Mesothelial cell of epicardium (in vitro differentiated cells): ENCODE data around the gene LATS2. TPM values are rescaled to one million over a fixed set of nuclear protein-coding genes. Genes with fewer than 3 reads are reported as not detected.

Experiments
- DNase-seq, 2 experiments: peaks; one replicate each; pipeline ENCODE4 v3.0.0; 2021; ENCODE audit warnings: low spot score in 2 of 2; ENCODE audit not compliant: unreplicated experiment in 2 of 2
- H3K27ac Mint-ChIP-seq: 2 replicates; pipeline ENCODE4 v1.8.0; 2021; ENCODE audit warnings: mixed read lengths
- H3K27me3 Mint-ChIP-seq: 2 replicates; pipeline ENCODE4 v1.8.0; 2021; ENCODE audit warnings: low read depth, mixed read lengths
- H3K36me3 Mint-ChIP-seq: 2 replicates; pipeline ENCODE4 v1.8.0; 2021; ENCODE audit warnings: mixed read lengths
- H3K4me1 Mint-ChIP-seq: 2 replicates; pipeline ENCODE4 v1.8.0; 2021; ENCODE audit warnings: mixed read lengths
- H3K4me3 Mint-ChIP-seq: 2 replicates; pipeline ENCODE4 v1.8.0; 2021; ENCODE audit warnings: mild to moderate bottlenecking, moderate library complexity, mixed read lengths
- H3K9me3 Mint-ChIP-seq: 2 replicates; pipeline ENCODE4 v1.8.0; 2021; ENCODE audit warnings: mixed read lengths
- total RNA-seq: library from RNA; stranded (reverse); gene quantifications from 3 replicates; pipeline ENCODE4 v1.2.1, GENCODE V29; 2021
- TF ChIP-seq, protein P1 (sequence below): fragments of 200-600 bp; sonication (generic); IDR thresholded peaks from one replicate; pipeline ENCODE4 v1.5.0; 2021; ENCODE audit warnings: antibody characterized with exemption; ENCODE audit not compliant: unreplicated experiment

LATS2 gene
- total RNA-seq, 1 donor from 2014 or later, result 30.2 TPM

DNA sequence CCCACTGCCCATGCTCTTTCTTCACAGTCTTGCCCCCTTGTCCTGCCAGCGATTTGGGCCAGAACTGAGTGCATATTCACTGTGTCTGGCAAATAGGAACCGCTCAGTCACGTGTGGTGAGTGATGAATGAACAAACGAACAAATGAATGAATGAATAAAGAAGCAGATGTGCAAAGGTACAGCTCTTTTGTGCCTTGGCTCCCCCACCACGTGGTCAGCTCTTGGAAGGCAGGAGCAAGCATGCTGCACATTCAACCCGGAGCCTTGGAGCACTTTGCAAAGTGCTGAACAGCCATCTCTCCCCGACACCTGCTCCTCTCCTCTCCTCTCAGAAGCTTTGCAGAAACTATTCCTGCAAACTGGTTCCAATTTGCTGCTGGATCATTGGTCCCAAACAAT, 52.4 kb downstream of the LATS2 start:
- H3K27me3 Mint-ChIP-seq, result no peaks in the 10 kb centered on the region
- no peak overlapping the region for H3K4me3 Mint-ChIP-seq
- TF ChIP-seq, protein P1, sequence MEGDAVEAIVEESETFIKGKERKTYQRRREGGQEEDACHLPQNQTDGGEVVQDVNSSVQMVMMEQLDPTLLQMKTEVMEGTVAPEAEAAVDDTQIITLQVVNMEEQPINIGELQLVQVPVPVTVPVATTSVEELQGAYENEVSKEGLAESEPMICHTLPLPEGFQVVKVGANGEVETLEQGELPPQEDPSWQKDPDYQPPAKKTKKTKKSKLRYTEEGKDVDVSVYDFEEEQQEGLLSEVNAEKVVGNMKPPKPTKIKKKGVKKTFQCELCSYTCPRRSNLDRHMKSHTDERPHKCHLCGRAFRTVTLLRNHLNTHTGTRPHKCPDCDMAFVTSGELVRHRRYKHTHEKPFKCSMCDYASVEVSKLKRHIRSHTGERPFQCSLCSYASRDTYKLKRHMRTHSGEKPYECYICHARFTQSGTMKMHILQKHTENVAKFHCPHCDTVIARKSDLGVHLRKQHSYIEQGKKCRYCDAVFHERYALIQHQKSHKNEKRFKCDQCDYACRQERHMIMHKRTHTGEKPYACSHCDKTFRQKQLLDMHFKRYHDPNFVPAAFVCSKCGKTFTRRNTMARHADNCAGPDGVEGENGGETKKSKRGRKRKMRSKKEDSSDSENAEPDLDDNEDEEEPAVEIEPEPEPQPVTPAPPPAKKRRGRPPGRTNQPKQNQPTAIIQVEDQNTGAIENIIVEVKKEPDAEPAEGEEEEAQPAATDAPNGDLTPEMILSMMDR, result no peak
- H3K9me3 Mint-ChIP-seq, result no peaks in the 10 kb centered on the region
- no peak for DNase-seq
- H3K4me1 Mint-ChIP-seq, result peaks cover 23% of the 10 kb centered on the region
- H3K36me3 Mint-ChIP-seq, result no peaks in the 10 kb centered on the region
- H3K27ac Mint-ChIP-seq, result no peak overlapping the region

DNA sequence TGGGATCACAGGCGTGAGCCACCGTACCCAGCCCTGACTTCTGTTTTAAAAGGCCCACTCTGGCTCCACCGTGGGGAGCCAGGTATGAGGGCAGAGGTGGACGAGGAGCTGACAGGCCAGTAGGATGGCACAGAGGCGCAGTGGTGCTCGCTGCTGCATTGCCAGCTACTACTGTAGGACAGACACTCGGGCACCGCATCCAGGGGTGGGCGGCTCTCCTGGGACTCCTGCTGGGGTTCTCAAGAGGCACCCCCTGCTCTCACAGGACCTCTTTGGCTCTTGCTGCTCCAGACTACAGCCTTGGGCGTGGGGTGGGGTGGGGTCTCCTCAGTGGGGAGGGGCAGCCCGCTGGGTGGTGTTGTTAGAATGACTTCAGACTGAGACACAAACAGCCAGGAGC, 53.4 kb downstream of the LATS2 start:
- Mint-ChIP-seq H3K36me3 (no peaks in the 10 kb centered on the region), H3K9me3 (no peaks in the 10 kb centered on the region), H3K4me1 (peaks cover 16% of the 10 kb centered on the region), H3K27ac (no peak overlapping the region), H3K27me3 (no peaks in the 10 kb centered on the region), H3K4me3 (no peak overlapping the region)
- TF ChIP-seq, protein P1, result no peak
- DNase-seq, result no peak

GRCh38 chr13:21006141-21007005, 55.0 kb downstream of the LATS2 start:
- Mint-ChIP-seq H3K36me3 (peaks cover 2% of the 10 kb centered on the region), H3K27ac (peak overlapping the region; percentile 70), H3K4me1 (peaks cover 12% of the 10 kb centered on the region), H3K9me3 (peaks cover 2% of the 10 kb centered on the region), H3K27me3 (no peaks in the 10 kb centered on the region), H3K4me3 (no peak overlapping the region)
- DNase-seq, result no peak
- TF ChIP-seq, protein P1, result no peak

DNA sequence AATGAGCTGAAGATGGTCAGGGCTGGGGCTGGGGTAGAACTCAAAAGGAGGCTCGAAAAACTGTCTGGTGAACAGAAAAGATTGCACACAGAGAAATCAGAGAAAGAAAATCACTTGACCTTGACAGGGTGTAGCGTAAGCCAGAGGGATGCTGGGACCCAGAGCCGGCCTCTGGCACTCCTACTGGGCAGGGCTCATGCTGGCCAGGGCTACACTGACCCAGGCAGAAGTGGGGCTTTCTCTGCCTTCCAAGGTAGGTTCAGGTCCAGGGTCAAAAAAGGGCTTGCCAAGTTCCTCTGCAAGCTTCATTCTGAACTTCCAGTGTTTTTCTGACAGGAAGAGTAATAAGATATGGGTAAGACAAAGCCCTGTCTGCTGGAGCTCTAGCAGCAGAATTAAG, 56.2 kb downstream of the LATS2 start:
- TF ChIP-seq, protein P1, result no peak
- H3K27ac Mint-ChIP-seq, result no peak overlapping the region
- peaks cover 4% of the 10 kb centered on the region for H3K9me3 Mint-ChIP-seq
- H3K36me3 Mint-ChIP-seq, result peaks cover 5% of the 10 kb centered on the region
- no peaks in the 10 kb centered on the region for H3K27me3 Mint-ChIP-seq
- H3K4me3 Mint-ChIP-seq, result no peak overlapping the region
- no peak for DNase-seq
- H3K4me1 Mint-ChIP-seq, result peaks cover under 1% of the 10 kb centered on the region

DNA sequence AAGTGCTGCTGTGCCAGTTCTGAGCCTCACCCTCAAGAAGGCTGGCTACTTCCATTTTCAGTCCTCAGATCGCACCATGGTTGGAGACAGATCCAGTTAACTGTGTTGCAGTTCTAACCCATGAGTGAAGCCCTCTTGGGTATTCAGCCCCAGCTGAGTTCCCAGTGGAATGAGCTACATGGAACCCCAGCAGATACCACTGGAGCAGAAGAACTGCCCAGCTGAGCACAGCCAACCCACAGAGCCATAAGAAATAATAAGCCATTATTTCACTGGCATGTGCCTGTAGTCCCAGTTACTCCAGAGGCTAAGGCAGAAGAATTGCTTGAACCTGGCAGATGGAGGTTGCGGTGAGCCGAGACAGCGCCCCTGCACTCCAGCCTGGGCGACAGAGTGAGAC, 59.9 kb downstream of the LATS2 start:
- no peaks in the 10 kb centered on the region for H3K27me3 Mint-ChIP-seq
- H3K4me3 Mint-ChIP-seq, result no peak overlapping the region
- peak overlapping the region; percentile 64 for H3K27ac Mint-ChIP-seq
- H3K36me3 Mint-ChIP-seq, result peaks cover 5% of the 10 kb centered on the region
- no peak for DNase-seq
- H3K4me1 Mint-ChIP-seq, result peaks cover 10% of the 10 kb centered on the region
- TF ChIP-seq, protein P1, result no peak
- H3K9me3 Mint-ChIP-seq, result peaks cover 4% of the 10 kb centered on the region
